GM19324 (cell line): ENCODE measurements around the gene ADK.

Source experiments
- ATAC-seq: cut with Tn5 transposase; IDR thresholded peaks from one replicate; pipeline ENCODE4 v1.9.1; 2021; ENCODE audit warnings: mild to moderate bottlenecking, moderate library complexity; ENCODE audit not compliant: unreplicated experiment, low FRiP score

ADK gene

DNA sequence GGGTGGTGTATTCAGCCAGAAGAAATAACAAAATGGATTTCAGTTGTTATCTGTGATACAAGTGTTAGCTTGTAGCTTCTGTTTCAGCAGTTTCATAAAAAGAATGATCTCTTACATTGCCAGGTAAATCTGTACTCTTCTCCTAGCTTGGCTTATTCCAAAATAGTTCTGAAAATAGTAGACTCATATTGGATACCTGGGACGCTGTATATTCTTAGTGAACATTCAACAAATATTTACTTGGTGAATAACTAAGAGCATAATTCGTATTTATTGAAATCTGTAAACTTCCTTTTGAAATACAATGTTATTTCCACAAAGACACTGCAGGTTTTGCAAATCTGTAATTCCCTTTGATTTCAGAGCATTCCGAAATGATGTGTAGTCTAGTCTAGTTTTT, 249.2 kb downstream of the ADK start:
- no peak for ATAC-seq

DNA sequence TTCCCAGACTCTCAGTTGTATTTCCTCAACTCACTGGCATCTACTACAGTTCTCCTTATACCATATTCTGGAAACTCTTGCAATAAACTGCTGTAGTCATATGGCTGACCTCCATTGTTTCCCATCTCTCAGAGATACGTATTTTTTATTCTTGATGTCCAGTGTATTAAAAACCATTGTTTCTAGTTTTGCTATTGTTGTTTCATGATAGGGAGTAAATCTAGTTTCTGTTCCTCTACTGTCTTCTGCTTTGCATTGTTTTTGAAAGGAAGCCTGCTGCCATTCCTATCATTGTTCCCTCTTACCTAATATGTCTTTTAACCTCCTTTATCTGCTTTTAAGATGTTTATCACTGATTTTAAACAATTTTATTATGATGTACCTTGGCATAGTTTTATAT, 255.0 kb downstream of the ADK start:
- ATAC-seq = no peak

DNA sequence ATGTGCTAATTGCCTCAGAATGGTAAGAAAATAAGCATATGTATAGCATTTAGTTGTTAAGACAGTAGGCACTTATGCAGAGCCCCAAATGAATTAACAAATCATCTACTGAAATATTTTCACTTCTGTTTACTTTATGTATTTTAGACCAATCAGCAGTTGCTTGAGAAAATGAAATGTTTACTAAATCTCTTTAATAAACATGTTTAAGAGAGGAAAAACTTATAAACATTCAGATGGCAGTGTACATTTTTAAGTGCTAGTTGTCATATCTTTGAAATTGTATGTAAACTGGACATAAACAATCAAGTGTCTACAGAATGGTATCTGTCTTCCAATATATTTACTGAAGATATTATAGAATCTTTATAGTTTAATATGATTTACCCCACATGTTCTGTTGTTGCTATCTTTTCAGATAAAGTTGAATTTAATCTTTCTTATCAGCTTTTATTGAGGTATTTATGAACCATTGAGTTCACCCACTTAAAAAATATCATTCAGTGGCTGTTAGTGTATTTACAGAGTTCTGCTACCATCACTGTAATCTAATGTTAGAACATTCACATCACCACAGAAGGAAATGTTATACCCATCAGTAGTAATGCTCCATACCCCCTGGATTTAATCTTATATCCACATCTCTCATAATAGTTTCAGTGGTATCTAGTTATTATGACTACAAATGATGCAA, 264.3 kb downstream of the ADK start:
- no peak for ATAC-seq

DNA sequence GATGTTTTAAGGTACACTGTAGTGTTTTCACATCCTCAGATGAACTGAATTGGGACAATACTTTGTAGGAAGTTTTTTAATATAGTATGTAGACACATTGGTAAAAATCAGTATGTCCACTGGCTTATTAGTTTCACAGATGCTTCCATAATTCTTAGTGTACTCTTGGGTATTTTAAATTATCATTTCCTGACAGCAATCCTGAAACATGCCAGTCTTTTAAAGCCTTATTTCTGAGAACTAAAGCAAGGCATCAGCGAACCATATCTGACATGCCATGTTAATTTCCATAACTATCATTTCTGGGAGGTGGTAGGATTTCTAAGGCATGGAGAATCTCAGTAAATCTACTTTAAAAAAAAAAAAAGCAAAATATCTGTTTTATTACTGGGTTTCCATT, 266.4 kb downstream of the ADK start:
- ATAC-seq = no peak

DNA sequence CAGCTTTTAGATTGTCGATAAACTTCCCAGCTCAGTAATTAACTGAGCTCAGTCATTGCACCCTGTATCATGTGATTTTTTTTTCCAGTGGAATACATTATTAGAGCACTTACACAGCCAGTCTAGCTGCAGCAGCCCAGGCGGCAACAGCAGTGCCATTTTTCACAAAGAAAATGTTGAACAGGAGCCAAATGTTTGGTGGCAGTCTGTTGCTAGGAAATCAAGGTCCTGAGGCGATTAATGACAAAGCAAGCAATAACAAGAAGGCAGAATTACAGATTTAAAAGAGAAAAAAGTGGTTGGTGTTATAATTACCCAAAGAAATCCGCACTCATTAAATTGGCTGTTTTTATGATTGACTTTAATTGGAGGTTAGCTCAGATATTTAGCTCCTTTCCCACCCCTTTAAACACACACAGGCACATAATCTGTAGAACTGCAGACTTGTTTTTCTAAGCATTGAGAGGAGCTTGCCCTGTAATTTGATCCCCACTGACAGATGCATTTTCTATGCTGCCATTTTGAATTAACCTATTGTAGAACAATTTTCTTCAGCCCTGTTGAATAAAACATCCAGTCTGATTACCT, 267.4 kb downstream of the ADK start:
- ATAC-seq = no peak

DNA sequence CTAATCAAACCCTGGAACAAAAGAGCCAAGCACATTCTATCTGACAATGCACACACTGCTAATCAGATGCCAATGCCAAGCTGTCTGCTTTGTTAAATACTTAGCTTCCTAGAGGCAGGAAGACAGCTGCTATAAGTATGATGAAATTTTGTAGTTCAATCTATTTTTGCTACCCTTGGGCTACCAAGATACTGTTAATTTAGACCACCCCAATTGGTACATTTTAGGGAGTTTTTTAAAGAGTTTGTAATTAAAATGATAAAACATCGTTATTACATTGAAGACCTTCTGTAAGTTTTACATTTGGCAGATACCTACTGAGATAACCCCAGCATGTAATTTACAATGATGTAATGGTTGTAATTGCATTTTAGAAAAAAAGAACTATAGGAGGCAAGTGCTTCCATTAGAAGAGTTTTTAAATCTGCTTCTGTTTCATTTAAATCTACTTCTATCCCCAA, 268.5 kb downstream of the ADK start:
- no peak for ATAC-seq

DNA sequence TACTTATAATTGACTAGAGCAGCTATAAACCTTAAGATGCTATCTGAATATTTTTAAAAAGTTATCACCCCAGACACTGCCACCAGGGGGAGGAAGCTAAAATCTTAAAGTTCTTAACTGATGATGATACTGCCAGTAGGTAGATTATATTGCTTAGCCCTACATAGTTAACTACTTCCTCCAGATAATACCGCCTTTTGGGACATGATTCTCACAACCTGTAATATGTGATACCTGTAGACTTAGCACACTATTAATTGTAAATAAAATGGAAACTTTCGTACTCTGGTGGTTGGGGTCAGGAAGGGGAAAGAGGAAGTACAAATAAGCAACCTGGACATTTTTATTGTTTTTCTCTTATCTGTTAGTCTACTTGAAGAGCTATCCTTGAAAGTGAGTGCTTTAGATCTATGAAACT, 268.9 kb downstream of the ADK start:
- no peak for ATAC-seq

DNA sequence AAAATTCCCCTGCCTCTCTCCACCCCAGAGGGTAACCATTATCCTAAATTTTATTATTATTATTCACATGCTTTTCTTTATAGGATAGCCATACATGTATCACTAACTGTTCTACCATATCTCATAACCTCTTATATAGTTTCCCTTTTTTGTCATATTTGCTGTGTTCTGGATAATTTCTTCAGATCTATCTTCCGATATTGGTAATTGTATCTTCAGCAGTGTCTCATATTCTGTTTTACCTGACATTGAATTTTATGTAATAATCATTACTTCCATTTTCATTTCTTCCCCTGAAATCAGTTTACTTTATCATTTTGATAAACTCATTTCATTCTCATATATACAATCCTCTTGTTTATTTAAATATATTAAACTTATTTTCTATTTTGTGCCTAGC, 273.5 kb downstream of the ADK start:
- no peak for ATAC-seq

DNA sequence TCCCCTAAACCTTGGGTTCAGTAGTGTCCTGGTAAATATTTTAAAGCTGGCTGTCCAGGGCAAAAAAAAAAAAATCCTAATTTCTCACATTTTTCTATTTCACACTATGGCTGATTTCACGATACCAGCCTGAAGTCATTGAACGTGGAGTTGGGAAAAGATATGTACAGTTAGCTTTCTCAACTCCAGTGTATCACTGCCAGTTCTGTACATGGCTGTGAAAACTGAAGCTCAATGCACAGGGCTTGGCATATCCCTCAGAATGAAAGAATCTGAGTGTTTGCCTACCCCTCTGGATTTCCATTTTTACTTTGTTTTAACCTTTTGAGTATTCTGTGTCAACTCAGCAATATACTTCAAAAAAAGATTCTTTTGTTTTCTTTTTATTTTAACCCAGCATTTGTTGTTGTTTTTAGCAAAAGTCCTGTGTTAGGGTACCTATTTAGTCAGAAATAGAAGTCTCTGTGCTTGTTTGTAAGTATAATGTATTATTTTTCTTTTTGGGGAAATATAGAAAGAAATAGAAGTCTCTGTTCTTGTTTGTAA, 274.5 kb downstream of the ADK start:
- ATAC-seq = no peak

DNA sequence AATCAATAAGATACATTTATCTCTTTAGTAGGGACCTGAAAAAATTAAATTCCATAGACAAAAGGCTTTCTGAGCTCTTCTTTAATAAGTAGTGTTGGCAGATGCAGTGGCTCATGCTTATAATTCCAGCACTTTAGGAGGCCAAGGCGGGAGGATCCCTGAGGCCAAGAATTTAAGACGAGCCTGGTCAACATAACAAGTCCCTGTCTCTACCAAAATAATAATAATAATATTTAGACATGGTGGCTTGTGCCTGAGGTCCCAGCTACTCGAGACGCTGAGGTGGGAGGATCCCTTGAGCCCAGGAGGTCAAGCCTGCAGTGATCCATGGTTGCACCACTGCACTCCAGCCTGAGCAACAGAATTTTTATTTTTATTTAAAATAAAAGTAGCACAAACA, 280.8 kb downstream of the ADK start:
- no peak for ATAC-seq

DNA sequence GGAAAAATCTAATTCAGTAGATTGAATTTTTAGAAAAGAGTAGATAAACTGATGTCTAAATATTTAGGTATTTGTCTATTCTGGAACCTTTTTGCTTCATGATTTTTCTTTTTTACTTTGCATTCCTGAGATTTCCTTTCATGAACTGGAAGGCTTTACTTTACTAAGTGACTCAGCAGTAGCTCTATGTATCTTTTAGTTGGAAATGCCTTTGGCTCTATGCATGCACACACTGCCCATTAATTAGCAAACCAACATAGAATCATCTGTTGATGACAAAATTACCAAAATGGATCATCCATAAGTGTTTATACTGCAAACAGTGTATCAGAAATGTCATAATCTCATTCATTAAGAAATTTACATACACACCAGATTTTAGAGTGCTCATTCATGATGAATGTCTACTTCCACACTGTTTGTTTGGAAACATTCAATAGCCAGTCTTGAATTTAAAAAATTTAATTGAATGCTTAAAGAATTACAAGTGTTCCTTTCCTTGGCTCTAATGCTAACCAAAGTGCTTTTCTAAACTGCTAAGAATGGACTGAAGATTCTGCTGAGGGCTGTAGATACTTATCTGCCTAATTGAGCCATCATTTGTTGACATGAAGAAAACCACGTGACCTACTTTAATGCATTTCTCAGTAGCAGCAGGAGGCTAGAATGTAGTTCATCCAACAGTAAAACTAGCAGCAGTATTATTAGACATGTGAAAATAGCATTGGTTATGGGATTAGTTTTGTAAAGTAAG, 282.0 kb downstream of the ADK start:
- no peak for ATAC-seq

DNA sequence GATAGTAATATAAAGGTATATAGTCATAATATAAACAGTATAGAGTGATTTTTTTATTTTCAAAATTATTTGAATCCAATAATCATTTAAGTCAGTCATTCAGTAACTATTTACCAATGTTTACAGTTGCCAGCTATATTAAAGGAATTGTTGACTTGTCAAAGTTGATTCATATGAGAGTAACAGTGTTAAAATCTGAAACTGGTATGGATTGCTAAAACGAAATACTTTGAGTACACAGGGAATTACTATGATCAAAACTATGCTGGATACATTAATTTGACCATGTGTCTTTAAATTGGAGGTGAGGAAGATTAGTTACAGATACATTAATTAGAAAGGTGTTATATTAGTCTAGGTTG, 282.6 kb downstream of the ADK start:
- ATAC-seq = no peak

DNA sequence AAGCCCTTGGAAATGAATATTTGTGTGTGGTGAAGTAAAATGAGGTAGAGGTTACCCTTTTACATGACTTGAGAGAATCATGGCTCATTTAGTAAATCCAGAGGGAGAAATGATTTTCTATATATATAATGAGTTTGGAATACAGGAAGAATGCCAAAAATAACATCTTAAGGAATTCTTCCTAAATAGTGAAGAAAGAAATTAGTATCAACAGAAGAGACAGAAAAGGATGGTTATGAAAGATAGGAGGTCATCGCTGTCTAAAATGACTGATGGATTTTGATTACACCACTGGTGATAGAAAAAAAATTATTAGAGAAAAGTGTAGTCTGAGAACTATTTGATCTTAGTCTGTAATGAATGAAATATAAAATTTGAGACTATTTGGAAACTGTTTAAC, 283.0 kb downstream of the ADK start:
- no peak for ATAC-seq

DNA sequence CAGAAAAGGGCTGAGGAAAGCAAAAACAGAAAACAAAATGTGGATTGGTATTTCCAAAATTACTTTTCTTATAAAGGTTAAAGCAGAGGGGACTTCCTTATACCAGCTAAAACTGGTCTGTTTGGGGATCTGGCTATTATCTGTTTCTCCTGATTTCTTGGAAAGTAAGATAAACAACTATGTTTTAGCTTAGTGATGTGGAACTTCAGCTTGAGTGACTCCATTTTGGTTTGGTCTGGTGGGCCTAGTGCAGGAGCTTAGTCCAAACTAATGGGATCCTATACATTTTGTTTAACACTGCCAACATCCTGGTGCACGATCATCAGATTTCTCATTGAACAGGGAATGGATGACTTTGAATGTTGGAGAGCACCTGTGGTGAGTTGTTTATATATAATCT, 283.5 kb downstream of the ADK start:
- no peak for ATAC-seq

DNA sequence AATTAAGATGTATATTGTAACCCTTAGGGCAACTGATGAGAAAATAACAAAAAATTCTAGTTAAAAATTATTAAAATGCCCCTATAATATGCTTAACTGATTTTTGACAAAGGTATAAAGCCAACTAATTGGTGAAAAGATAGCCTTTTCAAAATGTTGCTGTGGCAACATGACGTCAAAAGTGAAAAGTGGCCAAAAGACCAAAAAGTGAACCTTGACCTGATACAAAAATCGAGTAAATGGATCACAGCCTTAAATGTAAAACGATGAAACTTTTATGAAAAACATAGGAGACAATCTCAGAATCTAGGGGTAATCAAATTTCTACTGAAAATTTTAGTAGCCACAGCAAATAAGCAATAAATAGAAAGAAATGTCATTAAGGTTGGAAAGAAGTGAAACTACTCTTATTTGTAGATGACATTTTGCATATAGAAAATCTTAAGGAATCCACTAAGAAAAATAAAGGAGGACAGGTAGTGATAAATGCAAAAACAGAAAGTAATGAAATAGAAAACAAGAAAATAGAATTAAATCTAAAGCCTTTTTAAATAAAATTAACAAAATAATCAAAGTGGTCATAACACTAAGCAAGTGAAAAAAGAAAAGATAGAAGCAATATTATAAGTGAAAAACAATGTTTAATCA, 285.6 kb downstream of the ADK start:
- ATAC-seq = no peak

DNA sequence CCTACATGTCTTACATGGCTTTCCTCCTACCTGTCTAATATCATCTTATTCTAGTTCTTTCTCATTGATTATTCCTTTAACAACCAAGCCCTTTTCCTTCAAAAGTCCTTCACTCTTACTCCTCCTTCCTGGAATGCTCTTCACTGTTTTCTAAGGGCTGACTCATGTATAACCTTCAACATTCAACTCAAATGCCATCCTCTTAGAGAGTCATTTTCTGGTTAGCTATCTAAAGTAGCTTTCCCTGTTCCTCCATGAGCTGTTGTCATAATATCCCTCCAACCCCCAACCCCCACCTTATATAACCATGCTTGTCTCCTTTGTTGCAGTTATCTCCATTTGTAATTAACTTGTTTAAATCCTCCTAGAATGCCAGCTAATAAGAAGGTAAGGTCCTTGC, 286.8 kb downstream of the ADK start:
- no peak for ATAC-seq

DNA sequence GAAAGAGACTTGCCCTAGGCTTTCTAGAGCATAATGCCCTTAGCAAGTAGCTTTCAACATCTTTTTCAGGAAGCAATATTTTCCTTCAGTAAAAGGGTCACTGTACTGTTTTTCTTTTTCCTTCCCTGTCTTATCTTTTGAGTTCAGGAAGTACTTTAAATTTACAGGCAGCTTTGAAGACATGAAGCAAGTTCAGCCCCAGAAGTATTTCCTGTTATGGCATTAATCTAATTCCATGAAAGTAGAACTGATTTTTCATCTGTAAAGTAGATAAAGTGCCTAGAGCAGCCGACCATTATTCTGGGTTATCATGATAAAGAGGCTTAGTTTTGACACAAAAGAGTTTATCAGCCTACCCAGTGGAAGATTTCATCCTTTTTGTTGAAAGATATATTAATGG, 288.2 kb downstream of the ADK start:
- no peak for ATAC-seq

DNA sequence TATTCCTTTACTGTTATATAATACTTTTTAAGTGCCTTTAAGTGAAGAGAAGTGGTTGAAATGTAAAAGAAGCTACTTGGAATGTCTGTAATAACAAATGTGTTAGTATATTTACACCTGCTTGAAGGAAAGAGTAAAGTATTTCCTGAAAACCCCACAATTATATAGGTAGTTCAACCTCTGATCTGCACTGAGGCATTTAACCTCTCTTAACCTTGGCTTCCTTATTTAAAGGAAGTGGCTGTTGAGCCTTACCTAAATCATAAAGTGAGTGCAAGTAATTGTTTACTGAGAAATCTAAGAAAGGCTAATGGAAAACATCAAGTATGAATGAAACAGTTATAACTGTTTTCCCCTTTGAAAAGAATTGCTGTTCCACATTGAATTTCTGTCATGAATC, 294.5 kb downstream of the ADK start:
- no peak for ATAC-seq

DNA sequence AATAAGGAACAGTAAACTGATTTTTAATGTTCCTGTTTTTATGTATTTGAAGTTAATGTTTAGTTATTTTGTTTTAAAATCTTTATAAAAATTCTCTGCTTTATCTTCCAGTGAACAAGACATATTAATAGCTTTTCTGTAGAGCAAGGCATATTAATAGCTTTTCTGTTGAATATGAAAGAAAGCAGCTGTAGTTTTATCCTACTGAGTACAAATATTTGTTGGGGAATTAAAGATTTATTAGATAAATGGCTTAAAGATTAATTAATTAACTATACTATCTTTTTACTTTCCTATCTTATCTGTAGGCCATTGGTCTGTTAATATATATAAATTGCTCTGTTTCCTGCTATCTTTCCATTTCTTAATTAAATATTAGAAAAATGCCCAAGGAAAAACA, 299.6 kb downstream of the ADK start:
- no peak for ATAC-seq

DNA sequence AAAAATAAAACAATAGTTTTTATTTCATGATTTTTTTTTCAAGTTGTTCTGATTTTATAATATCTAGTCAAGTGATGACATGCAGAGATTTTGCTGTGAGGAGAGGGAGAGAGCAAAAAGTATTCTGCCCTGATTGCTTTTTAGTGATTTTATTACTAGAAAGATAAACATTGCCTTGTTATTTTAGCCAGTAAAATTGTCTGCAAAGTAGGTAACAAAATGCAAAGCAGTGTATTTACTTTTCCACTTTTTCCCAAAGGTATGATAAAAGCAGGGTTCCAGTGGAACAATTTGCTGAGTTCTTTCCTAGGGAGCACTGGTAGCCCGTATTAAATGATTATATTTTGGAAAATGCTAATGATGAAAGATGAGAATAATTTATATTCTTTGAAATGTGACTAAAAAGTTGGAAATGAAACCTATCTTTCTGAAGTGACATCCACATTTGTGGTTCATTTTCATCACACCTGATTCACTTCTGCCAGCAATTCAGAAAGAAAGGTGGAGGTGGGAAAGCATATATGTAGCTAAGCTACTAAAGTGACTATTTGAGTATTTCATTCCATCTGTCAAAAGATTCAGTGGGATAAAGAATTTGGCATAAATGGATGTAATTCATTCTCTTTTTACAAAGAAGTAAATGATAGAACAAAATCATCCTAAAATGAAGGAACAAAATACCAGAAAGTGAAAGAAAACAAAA, 300.3 kb downstream of the ADK start:
- ATAC-seq = no peak

DNA sequence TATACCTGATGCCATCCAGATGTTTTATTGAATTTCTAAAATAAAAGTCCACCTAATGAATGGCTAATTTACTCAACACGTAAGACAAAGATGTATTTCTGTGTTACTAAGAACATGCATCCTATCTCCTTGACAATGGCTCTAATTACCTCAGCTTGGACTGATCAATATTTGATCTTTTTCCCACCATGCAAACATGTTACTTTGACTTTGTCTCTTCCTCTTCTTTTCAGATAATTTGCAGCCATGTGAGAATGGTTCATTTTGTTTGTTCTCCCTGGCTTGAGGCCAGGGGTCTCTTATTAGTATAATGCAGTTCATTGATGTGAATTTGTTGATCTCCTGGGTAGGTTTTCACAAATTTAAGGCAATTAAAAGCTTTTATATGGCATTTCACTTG, 302.1 kb downstream of the ADK start:
- ATAC-seq = no peak
